Measurements from ENCODE around the gene ATF7IP. TPM values are rescaled to one million over a fixed set of nuclear protein-coding genes. Genes with fewer than 3 reads are reported as not detected.

ATF7IP gene, protein sequence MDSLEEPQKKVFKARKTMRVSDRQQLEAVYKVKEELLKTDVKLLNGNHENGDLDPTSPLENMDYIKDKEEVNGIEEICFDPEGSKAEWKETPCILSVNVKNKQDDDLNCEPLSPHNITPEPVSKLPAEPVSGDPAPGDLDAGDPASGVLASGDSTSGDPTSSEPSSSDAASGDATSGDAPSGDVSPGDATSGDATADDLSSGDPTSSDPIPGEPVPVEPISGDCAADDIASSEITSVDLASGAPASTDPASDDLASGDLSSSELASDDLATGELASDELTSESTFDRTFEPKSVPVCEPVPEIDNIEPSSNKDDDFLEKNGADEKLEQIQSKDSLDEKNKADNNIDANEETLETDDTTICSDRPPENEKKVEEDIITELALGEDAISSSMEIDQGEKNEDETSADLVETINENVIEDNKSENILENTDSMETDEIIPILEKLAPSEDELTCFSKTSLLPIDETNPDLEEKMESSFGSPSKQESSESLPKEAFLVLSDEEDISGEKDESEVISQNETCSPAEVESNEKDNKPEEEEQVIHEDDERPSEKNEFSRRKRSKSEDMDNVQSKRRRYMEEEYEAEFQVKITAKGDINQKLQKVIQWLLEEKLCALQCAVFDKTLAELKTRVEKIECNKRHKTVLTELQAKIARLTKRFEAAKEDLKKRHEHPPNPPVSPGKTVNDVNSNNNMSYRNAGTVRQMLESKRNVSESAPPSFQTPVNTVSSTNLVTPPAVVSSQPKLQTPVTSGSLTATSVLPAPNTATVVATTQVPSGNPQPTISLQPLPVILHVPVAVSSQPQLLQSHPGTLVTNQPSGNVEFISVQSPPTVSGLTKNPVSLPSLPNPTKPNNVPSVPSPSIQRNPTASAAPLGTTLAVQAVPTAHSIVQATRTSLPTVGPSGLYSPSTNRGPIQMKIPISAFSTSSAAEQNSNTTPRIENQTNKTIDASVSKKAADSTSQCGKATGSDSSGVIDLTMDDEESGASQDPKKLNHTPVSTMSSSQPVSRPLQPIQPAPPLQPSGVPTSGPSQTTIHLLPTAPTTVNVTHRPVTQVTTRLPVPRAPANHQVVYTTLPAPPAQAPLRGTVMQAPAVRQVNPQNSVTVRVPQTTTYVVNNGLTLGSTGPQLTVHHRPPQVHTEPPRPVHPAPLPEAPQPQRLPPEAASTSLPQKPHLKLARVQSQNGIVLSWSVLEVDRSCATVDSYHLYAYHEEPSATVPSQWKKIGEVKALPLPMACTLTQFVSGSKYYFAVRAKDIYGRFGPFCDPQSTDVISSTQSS
- total RNA-seq: 63.4 and 69.9 TPM in 2 replicates

DNA sequence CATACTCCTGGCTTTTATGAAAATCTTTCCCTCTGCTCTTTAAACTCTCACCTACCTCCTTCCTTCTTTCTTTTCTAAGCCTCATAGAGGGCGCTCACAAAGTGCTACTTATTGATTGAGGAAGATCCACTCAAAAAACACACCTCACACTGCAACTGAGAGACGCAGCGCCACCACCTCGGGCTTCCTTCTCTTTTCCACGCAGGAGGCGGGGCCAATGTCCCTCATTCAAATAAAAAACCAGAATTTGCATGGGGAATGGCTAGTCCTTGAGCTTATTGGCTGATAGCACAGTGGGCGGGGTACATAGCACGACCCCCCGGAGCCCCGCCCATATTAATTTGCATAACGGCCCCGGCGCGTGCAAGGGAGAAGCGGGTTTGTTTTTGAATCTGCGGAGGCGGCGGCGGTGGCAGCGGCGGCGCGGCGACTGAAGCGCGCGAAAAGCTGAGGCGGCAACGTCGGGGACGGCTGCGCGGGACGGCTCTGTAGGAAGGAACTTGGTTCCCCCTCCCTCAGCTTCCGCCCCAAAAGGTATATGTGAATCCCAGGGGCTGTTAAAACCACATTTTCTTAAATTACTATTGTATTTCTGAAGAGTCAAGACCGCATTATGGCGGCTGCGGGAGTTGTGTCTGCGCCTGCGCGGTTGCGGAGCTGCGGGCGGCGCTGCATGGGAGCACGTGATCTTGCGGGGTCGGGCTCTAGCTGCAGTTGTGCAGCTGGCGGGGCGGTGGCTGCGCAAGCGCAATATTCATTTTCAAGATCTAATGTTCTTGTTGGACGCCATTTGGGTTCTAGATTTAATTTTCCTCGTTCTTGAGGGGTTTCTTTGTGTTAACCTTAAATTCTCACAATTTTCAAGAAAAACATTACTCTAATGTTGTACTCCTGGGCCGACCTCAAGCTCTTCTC is at the start of gene ATF7IP:
TSS of gene ATF7IP (plus strand) at position 389 of the 915 bp plus-strand sequence. CDS start 58,234 bp downstream, outside the sequence.

Other genes with a start within 250 kb of the ATF7IP start
- 0.40 and 1.0 TPM in 2 replicates for gene PLBD1, start 202.2 kb downstream of the ATF7IP start, total RNA-seq

Measured in thoracic aorta endothelial cell (primary cell).